Pulmonary artery endothelial cell (primary cell): ENCODE results near the gene RALGAPA1. TPM values are rescaled to one million over a fixed set of nuclear protein-coding genes. Genes with fewer than 3 reads are reported as not detected.
"Not testable (repeated sequence)": the region's sequence is repeated elsewhere in the genome, so short reads cannot be mapped to it uniquely, and the experiment has no call there.

Source experiments
- DNase-seq: peaks from one replicate; pipeline ENCODE4 v3.0.0-alpha.2; 2011; ENCODE audit warnings: low read depth, low spot score
- total RNA-seq: library from RNA; depleted of rRNA; stranded (reverse); fragments of >200 nt; gene quantifications from 2 replicates; pipeline ENCODE4 v1.2.3, GENCODE V29; 2014

Gene RALGAPA1
- total RNA-seq, 1 donor from 2014 or later = 14.8 TPM

DNA sequence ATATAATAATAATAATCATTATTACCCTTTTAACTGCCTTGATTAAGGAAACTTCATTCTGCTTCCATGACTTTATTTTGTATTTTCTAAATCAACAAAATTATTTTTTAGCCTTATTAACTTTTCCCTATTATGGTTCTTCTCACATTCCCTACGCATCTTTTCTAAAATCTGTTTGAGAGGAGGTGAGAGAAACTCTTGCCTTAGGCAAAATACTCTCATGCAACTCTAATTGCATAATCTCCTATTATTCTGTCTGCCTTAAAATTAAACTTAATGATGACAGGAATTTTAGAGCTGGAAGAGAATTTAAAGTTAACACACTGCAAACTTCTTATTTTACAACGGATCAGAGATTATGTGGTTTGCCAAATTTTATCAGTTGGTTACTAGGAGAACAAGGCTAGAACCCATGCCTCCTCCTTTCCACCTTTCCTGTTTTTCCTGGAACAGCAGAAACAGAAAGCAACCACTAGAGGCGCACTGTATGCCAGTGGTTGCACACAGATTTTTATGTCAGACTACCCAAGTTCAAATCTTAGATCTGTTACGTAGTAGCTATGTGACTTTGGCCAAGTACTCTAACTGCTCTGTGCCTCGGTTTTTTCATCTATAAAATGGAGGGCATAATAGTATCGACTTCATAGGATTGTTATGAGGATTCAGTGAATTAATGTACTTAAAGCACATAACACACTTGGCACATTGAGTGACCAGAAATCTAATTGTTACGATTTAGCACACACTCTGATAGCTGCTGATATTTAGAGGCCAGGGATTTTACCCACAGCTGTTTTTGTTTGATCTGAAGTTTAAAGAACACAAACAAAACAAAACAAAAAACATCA lies 12.7 kb upstream of the RALGAPA1 start:
- no peak for DNase-seq

DNA sequence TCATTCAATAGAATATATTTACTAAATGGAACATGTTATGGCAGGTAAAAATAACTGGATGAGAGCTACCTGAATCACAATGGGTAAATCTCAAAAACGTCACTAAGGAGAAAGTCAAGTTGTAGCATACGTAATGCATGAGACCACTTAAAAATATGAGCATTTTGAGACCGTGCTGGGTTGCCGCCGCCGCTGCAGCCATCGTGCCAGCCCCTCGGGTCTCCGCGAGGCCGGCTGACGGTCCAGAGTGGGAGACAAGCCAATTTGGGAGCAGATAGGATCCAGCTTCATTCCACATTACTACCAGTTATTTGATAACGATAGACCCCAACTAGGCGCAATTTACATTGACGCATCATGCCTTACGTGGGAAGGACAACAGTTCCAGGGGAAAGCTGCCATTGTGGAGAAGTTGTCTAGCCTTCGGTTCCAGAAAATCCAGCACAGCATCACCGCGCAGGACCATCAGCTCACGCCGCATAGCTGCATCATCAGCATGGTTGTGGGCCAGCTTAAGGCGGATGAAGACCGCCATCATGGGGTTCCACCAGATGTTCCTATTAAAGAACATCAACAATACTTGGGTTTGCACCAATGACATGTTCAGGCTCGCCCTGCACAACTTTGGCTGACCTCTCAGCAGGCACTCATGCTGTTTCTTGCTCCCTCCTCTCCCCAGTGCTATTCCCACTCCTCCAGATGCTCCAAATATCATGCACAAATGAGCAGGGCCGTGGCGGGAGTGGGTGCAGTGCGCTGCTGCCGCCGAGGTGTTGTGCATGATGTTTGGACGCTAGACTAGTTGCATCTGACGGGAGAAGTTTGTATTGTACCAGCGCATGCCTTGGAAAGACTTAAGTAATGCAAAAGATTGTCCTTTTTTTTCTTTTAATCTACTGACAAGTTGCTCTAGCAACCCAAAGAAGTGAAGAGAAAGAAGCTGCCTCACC lies 10.8 kb upstream of the RALGAPA1 start:
- DNase-seq = no peak

DNA sequence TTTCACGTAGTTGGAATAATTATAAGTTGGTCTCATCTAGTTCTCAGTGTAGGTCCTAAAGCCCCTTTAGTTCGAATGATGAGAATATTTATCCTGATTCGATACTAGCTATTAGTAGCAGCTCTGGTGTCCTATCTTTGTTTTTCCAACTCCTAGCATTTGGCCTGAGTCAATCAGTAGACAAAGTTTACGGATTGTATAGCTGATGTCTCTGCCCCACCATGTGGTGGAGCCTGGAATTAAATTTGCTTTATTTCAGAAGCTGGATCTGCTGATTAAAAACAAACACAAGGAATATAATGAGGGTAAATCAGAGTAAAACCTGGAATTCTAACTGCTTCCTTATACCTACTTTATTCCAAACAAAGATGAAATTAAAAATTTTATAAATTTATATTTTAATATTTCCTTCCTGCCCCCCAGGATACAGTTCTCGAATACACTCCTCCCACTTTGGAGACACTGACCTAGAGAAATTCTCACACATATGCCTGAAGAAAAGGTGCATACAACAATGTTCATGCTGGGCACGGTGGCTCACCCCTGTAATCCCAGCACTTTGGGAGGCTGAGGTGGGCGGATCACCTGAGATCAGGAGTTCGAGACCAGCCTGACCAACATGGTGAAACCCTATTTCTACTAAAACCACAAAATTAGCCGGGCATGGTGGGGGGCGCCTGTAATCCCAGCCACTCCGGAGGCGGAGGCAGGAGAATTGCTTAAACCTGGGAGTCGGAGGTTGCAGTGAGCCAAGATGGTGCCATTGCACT lies 9.4 kb upstream of the RALGAPA1 start:
- DNase-seq = no peak

DNA sequence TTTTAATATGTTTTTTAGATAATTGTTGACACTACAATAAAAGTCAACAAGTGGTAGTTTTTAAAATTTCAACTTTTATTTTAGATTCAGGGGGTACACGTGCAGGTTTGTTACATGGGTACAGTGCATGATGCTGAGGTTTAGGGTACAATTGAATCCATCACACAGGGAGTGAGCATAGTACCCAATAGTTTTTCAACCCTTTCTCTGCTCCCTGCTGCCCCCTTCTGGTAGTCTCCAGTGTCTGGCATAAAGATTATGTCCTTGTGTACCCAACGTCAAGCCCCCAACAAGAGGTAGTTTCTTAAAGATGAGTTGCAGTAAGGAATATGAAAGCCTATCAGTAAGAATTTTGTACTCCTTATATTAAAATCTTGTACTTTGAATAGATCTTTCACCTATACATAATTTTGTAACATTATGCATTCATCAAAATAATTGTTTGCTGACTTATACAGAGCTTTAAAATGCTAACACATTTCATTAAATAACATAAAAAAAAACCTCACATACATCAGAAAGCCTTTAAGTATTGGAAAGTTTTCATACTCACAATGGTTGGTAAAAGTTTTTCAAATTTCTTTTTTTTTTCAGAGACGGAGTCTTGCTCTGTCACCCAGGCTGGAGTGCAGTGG lies 5.4 kb upstream of the RALGAPA1 start:
- no peak for DNase-seq

DNA sequence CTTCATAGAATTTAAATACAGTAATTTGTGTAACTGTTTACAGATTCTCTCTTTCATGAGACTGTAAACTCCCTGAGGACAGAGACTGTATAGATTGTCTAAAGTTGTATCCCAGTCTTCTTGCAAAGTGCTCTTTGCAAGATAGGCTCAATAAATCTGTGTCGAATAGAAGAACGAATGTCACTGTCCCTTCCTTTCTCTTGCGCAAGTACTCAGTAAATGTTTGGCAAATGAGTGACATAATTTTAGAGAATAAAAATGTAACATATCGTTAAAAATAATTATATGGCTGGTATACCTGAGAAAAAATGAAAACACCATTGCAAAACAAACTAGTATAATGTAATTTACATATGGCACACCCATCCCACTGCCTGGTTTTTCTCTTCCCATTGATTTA lies 1.9 kb upstream of the RALGAPA1 start:
- DNase-seq = no peak

DNA sequence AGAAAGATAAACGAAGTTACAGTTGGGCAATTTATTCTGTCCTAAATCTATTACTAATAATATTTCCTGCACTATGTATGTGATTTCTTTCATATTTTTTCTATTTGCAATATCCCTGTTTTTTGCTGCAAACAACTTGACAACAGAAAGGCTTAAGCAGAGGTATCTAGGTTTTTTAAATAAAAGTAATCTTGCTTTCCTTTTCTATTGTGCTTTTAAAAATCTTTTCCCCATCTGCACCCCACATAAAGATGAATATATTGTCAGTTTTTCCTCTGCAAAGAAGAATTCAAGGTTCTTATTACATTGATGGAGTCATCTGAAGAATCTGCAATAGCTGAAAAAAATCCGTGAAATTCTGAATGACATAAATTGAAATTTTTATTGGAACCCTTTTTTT lies 502 bp upstream of the RALGAPA1 start:
- no peak for DNase-seq

DNA sequence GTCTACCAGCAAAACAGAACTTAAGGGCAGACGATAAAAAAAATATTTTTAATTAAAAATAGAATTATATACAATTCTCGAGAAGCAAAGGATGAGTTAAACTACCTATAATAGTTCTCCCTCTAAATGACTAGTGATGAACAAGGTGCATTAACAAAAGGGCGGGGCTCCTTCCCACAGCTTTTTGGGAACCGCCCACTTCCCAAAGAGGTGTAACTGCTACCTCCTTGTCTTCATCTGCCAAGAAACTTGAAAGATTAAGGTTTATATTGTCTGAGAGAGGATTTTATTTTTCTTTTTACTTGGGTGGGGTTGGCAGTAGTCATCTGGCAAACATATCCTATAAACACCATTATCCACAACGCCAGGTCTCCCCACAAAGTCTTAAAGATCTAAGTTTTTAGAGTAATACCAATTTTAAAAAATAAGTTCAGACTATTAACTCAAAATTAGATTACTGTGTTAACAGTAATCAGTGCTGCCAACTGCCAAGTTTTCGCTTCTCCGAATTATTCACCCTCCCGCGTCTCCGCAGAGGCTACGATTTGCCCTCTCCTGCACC lies 938 bp downstream of the RALGAPA1 start:
- no peak for DNase-seq

DNA sequence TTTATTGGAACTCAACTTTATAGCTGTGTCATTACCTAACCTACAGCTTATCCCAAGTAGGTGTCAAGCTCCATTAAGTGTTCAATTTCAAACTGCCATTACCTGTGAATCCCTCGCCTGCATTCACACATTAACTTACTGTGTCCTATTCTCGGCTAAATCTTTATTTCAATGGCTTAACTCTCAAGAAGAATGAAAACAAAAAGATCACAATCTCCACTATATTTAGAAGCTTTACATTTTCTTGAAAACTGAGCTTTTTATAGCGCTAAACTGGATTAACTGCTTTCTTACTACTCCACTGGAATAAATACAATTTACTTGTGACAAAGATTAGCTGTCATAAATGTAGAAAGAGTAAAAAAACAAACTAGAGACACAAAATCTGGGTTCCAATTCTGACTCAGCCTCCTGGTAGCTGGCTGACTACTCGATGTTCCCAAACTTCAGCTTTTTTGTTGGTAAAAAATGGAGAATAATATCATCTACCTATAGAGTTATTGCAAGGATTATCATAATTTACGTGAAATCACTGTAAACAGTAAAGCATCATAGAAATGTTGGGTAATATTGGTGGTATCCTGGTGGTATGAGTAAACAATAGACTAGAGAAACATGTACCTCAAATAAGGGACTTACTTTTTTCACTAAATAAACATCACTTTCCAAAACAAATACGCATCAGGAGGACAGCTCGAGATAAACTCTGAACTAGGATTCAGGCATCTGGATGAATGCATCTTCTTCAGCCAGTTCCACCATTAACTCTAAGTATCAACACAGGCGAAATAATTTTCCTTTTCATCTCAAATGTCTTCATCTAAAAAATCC lies 1.7 kb downstream of the RALGAPA1 start:
- no peak for DNase-seq

DNA sequence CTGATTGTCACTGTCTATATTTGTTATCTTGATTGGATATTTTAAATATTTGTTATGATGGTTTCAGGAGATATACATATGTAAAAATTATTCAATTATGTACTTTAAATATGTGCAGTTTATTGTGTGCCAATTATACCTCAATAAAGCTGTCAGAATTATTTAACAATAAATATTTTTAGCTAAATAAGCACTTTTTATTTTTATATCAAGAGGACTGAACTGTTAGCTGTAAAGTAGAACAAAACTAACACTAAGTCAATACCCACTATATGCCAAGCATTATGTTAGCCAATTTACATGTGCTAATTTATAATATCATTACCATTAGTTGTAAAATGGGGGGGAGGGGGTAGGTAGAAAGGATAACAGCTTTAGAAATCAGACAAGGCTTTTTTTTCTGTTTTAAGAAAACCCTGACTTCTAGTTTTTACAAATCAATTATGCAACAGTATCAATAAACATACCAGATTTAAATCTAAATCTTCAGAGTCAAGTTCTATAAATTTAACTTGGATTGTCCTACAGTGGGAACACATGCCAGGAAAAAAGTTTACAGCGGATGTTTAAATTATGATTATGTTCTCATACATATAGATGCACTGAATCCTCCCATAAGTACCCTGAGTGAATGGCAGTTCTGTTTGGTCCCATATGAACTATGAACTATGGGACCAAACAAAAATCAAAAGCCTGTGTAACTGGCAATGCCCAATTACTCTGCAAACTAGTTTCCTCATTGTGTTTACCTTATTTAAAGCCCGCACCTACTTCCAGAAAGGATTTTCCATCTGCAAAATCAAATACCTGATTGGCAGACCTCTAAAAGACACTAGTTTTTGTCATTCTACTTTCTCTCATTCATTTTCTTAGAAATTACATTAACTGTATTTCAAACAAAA lies 2.8 kb downstream of the RALGAPA1 start:
- no peak for DNase-seq

DNA sequence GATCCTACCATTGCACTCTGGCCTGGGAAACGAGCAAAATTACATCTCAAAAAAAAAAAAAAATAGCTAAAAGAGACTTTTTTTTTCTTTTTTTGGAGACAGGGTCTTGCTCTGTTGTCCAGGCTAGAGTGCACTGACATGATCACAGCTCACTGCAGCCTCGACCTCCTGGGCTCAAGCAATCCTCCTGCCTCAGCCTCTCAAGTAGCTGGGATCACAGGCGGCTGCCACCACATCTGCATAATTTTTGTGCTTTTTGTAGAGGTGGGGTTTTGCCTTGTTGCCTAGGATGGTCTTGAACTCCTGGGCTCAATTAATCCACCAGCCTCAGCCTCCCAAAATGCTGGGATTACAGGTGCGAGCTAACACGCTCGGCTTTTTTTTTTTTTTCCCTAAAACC lies 11.3 kb downstream of the RALGAPA1 start:
- DNase-seq = no peak

DNA sequence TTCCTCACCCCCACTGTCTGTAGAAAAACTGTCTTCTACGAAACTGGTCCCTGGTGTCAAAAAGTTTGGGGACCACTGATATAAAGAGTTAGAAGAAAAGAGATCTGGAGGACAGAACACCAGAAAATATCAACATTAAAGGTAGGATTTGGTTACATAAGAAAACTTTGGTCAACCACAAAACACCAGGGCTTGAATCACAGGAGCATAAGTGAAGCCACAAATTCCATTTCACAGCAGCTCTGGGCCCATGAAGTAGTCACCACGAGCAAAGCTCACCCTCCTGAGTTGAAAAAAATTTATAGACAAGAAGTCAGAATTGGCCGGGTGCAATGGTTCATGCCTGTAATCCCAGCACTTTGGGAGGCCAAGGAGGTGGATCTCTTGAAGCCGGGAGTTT lies 19.4 kb downstream of the RALGAPA1 start:
- DNase-seq = no peak

DNA sequence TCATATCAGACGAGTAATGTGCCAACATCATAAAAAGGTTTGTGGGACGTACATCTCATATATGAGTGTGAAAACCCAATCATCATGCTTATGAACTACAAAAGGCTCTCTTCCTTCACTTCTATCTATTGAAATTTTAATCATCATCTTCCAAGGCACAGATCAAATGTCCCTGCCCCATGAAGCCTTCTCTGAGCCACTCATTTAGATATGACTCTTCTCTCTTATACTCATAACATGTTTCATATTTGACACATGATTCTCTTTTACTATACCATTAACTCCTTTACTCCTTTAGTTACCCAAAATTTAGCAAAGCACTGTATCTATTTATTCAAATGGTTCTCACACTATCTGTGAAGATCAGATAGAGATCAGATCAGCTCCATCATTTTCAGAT lies 22.2 kb downstream of the RALGAPA1 start:
- DNase-seq = no peak

DNA sequence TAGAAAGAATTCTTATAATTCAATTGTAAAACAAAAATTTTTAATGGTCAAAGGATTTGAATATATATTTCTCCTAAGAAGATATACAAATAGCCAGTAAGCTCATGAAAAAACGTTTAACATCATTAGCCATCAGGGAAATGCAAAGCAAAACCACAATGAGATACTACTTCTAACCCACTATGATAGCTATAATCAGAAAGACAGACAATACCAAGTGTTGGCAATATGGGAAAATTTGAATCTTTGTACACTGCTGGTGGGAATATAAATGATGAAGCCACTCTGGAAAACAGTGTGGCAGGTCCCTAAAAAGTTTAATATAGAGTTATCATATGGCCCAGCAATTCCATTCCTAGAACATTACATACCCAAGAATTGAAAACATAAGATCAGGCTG lies 25.4 kb downstream of the RALGAPA1 start:
- DNase-seq = no peak

DNA sequence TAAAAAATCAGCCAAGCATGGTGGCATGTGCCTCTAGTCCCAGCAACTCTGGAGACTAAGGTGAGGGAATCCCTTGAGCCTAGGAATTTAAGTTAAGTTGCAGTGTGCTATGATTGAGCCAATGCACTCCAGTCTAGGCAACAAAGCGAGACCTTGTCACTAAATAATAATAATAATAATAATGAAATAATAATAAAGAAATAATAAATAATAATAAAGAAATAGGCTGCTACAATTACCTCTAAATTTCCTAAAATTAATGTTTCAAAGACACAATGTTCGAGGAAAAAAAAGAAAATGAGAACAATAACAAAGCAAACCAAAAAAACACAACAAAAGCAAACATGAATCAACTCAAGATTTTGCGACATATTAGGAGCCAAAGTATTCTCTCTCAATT lies 29.7 kb downstream of the RALGAPA1 start:
- no peak for DNase-seq

DNA sequence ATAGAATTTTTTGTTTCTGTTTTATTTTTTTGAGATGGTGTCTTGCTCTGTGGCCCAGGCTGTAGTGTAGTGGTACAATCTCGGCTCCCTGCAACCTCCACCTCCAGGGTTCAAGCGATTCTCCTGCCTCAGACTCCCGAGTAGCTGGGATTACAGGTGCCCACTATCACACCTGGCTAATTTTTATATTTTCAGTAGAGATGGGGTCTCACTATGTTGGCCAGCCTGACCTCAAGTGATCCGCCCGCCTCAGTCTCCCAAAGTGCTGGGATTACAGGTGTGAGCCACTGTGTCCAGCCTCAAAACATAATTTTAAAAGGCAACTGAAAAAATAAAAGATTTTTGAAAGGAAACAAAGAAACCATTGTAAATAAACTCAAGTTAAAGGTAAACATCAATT lies 31.5 kb downstream of the RALGAPA1 start:
- DNase-seq = not testable (repeated sequence)

DNA sequence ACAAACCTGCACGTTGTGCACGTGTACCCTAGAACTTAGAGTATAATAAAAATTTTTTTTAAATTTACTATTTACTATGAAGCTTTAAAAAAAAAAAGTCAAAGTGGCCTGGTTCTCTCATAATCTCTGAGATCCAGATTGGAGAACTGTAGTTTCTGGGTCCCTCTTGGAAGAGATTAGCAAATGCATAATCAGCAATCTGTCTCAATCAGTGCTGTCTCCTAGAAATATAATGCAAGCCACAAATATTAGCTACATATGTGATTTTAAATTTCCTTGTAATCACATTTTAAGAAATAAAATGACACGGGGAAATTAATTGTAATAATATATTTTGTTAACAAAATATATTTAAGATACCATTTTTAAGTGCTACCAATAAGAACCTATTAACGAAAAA lies 32.3 kb downstream of the RALGAPA1 start:
- no peak for DNase-seq

DNA sequence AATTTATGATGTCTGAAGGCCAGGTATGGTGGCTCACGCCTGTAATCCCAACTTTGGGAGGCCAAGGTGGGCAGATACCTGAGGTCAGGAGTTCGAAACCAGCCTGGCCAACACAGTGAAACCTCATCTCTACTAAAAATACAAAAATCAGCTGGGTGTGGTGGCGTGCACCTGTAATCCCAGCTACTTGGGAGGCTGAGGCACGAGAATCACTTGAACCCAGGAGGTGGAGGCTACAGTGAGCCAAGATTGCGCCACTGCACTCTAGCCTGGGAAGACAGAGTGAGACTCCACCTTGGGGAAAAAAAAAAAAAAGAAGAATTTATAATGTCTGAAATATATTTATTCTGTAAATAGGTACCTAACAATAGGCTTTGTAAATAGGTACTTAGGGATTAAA lies 33.0 kb downstream of the RALGAPA1 start:
- not testable (repeated sequence) for DNase-seq

DNA sequence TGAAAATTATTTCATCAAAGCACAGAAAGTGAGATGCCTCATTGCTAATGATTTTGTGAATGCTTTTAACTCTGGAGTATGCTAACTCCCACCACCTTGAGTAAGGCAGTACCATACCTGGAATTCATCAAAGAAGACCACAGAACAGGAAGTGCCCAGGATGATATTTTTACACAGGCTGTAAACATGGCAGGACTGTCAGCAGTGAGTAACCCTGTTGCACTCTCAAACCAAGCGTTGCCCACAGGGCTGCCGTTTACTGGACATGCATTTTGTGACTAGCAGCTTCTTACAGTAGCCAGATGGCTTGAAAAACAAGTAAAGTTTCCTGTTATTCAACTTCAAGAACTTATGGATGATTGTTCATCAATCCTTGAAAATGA lies 42.4 kb downstream of the RALGAPA1 start:
- no peak for DNase-seq
